C1 segment of cervical spinal cord (tissue), 14 donors: Measurements from ENCODE around the gene CNP.
A peak's percentile ranks its signal among the peaks of the same experiment; 100 is the strongest.

Experiments
- DNase-seq, 14 donors: peaks; one replicate each; lab custom pipeline; 2025; lab: John Stamatoyannopoulos, UW

CNP gene

DNA sequence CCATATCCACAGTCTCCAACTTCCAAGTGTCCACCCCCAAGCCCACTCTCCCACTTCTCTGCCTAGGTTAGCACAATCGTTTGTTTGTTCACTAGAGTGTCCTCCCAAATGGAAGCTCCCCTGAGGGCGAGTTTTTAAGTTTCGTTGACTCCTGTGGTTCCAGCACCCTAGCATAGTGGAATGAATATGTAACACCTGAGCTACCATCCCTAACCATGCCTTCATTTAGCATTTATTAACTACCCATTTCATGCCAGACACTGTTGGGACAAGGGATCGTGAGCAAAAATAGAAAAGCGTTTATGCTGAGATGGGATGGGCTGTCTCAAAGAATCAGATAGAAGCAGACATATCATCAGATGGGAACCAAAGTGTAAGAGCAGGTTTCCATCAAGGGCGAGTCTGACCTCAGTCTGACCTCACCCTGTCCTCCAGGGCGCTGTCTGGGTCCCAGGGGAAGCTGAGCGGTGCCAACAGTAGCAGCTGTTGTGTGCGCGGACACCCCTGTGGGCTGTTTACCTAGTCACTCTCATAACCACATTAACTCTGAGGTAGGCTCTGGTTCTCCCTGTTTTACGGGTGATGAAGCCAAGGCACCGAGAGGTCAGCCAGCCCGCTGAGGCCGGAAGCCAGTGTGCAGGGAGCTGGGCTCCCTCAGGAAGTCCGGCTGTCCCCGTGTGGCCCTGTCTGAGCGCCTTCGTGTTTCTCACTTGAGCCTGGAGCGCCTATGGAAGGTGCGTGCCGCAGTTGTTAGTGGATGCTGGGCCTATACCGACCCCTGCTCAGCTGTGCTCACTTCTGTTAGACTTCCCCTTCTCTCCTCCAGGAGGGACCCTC, 6.2 kb downstream of the CNP start:
- DNase-seq: no peak

- no peak for DNase-seq
Observed at GRCh38 chr17:41973408-41973811, 6.8 kb downstream of the CNP start.

DNA sequence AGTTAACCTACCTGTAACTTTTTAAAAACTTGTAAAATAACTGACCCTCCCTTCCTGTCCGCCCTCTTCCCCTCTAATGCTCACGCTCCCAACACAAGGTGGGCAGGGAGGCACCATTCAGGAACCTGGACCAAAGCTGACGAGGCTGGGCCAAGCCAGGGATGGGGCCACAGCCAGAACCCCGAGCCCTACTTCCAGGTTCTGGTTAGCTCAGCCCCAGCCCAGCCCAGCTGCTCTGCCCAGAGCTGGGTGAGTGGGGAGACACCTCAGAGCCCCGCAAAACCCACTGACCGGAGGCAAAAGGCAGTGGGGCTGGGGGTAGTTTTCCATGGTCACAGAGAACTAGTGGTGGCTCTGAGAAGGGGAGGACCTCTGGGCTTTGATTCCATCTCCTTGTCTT, 7.4 kb downstream of the CNP start:
- no peak for DNase-seq

GRCh38 chr17:41974658-41975057, 8.1 kb downstream of the CNP start:
- DNase-seq: peak in 3 of 14 donors; percentile 21 to 65 (median 46)

GRCh38 chr17:41975099-41976083, 8.8 kb downstream of the CNP start:
- peak in 10 of 14 donors; percentile 39 to 87 (median 66) for DNase-seq

DNA sequence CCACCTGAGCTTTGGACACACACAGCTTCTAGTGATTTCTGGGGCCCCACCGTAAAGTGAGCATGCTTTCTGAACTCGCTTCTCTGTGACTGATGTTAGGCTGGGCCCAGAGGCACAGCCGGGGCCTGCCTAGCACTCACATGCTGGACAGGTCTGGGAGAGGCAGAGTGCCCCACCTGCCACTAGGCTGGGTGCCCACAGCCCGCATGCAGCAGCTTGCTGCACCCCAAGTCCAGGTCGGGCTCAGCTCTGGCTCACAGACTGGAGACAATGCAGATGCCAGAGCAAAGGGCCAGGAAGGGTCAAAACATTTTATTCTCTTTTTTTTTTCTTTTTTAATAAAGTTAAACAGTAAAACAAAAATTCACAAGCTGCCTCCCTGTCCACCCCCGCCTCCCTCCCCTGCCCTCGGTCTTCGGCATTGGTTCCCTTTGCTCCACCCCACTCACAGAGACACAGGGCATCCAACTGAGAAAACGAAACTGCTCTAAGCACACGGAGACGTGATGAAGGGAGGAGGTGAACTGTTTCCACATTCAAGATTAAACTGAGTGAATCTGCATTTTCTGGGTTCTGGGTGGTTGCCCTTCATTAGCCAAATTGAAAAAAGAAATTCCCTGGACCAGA, 9.7 kb downstream of the CNP start:
- DNase-seq: peak in 2 of 14 donors; percentile 15 to 39

- DNase-seq: no peak
Observed at GRCh38 chr17:41977991-41978390, 11.4 kb downstream of the CNP start.

GRCh38 chr17:41982026-41982760, 15.6 kb downstream of the CNP start:
- DNase-seq: no peak

GRCh38 chr17:41984454-41984853, 17.9 kb downstream of the CNP start:
- no peak for DNase-seq

- no peak for DNase-seq
Observed at GRCh38 chr17:41985919-41986318, 19.3 kb downstream of the CNP start.

- no peak for DNase-seq
Observed at GRCh38 chr17:41986634-41987033, 20.0 kb downstream of the CNP start.

DNA sequence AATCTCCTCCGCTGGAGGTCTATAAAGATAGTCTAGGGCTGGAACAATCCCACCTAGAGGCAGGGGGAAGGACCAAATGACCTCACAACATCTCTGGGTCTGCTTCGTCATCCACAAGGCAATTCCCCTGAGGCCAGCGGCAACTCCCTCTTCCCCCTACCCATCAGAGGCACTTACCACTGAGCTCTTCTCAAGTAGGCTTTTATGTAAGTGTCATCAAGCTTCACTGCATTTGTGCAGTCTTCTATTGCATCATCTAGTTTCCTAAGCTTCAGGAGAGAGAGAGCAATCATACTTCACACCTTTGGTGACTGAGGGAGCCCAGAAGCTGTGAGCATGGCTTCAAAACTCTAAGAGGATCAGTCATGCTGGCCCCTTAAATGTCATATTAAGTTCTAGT, 21.0 kb downstream of the CNP start:
- no peak for DNase-seq

DNA sequence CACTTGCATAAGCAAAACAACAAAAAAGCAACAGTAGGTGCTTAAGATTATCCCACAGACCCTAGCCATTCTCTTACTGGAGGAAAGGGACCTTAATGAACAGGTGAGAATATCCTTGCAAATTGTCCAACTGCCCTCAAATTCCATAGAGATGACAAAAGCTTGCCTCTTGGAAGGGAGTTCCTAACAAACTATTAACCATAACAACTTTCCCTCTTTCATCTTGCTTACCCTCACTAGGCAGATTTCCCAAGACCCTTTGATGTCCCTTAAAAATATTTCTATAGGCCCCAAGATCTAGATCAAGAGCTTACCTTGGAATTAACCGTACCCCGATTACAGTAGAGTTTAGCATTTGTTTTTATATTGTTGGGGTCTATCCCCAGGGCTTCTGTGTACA, 21.8 kb downstream of the CNP start:
- no peak for DNase-seq

- DNase-seq: no peak
Observed at GRCh38 chr17:41989702-41990419, 23.3 kb downstream of the CNP start.

DNA sequence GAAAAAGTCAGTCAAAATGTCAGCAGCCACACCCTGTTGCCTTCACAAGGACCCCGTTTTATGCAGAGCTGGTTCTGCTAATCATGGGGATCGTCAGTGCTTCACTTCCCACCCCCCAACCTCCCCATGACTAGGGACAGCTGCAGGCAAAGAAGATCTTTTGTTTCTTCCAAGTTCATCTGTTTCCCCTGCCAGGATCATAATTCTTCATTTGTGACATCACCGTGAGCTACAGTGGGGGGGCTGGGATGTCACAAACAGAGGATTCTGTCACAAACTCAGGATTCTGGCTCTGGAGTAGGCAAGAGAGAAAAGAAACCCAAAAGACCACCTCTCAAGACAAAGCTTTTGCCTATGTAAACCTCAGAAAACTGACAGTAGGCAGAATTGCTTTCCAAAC, 26.0 kb downstream of the CNP start:
- peak in 11 of 14 donors; percentile 20 to 72 (median 63) for DNase-seq

DNA sequence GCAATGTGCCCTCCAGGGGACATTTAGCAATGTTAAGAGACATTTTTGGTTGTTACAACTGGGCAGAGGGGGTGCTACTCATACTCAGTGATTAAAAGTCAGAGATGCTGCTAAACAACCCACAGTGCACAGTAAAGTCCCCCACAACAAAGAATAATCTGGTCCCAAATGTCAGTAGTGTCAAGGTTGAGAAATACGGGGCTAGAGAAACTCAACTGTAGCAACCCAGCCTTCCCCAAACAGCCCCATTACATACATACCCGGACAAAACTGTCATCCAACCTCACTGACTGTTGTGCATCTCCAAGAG, 30.2 kb downstream of the CNP start:
- no peak for DNase-seq

- DNase-seq: no peak
Observed at GRCh38 chr17:41998497-41998896, 31.9 kb downstream of the CNP start.

- DNase-seq: no peak
Observed at GRCh38 chr17:42000413-42001133, 34.0 kb downstream of the CNP start.

DNA sequence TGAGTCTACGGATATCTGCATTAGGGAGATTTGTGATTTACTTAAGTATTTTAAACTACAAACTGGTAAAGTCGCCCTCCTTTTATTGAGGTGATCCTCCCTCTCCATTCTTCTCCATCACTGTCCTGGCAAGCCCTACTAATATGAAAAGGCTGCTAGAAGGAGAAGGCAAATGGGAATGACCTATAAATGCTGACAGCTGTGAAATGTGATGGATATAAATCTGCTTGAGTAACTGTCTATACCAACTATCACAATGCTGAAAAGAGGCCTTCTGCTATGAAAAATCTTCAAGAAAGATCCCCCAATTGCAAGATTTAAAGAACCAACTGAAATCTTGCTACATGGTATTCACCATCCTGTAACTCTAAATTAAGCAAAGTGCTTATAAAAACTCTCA, 35.1 kb downstream of the CNP start:
- no peak for DNase-seq

DNA sequence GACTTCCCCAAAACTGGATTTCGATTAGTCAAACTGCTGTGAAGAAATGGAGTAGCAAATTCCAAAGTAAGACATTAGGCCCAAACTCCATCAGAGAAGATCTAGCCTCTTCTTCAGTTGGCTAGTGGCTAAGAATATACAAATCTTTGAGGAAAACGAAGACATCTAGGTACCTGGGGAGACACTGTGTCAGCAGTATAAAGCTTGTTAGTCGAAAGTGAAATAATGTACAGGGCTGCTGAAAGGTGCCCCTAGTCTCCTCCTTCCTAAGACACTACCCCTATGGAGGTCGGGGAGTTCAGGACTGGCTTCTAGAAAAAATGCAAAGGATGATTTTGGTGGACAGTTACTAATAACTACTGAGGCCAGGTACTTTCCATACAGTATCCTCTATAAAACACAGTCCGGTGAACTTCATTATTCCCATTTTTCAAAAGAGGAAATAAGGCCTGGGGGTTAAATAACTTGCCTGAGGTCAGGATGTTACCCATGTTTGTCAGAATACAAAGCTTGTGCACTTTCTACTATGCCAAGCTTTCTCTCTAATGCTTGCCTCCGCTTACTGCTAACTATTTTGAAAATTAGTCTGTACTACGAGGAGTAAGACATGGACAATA, 35.7 kb downstream of the CNP start:
- DNase-seq: no peak
